GM20000 (cell line): ENCODE results near the gene HYAL2.

ENCODE experiments used
- DNase-seq: peaks from one replicate; pipeline ENCODE4 v3.0.0; 2012; ENCODE audit warnings: low spot score
- CTCF ChIP-seq: IDR thresholded peaks from 2 replicates; pipeline ENCODE4 v1.5.1; 2012; ENCODE audit warnings: mild to moderate bottlenecking, control low read depth; ENCODE audit errors: extremely low read depth, missing control alignments

HYAL2 gene

GRCh38 chr3:50319894-50320625 is 2.5 kb downstream of the HYAL2 start:
- no peak for DNase-seq
- TF ChIP-seq CTCF: no peak

GRCh38 chr3:50319181-50319893 is 3.2 kb downstream of the HYAL2 start:
- no peak for DNase-seq

GRCh38 chr3:50318615-50319014 is 3.9 kb downstream of the HYAL2 start:
- no peak for DNase-seq
- no peak for TF ChIP-seq CTCF

More at GRCh38 chr3:50319181-50319893, 3.2 kb downstream of the HYAL2 start:
- TF ChIP-seq CTCF: no peak

- DNase-seq: no peak
- no peak for TF ChIP-seq CTCF
Observed at GRCh38 chr3:50318163-50318562, 4.4 kb downstream of the HYAL2 start.

- DNase-seq: no peak
- no peak for TF ChIP-seq CTCF
Observed at GRCh38 chr3:50317300-50317699, 5.2 kb downstream of the HYAL2 start.

- no peak for DNase-seq
- no peak for TF ChIP-seq CTCF
Observed at GRCh38 chr3:50316657-50317242, 5.8 kb downstream of the HYAL2 start.

- no peak for DNase-seq
- TF ChIP-seq CTCF: no peak
Observed at GRCh38 chr3:50314816-50315215, 7.7 kb downstream of the HYAL2 start.
